GM23338 (cell line): Measurements from ENCODE around the gene PTF1A. TPM values are rescaled to one million over a fixed set of nuclear protein-coding genes. Genes with fewer than 3 reads are reported as not detected.

Experiments
- ATAC-seq: fragments of 200-7000 bp; cut with Tn5 transposase; 3 replicates; pipeline ENCODE4 v1.9.1; 2020
- DNase-seq: peaks from one replicate; pipeline ENCODE4 v3.0.0-alpha.2; 2015; ENCODE audit warnings: low spot score
- H2AFZ ChIP-seq: fragments of 200-600 bp; sonication (generic); 2 replicates; pipeline ENCODE4 v1.8.0; 2016; ENCODE audit warnings: antibody characterized with exemption, mild to moderate bottlenecking, moderate library complexity
- H3F3A ChIP-seq: fragments of 200-600 bp; sonication (generic); replicated peaks from 2 replicates; pipeline ENCODE4 v1.8.0; 2017; ENCODE audit warnings: antibody characterized with exemption, mixed run types, low read depth
- H3K27ac ChIP-seq: fragments of 200-600 bp; sonication (generic); 2 replicates; pipeline ENCODE4 v1.6.1; 2016; ENCODE audit warnings: low read depth
- H3K27me3 ChIP-seq: fragments of 200-600 bp; sonication (generic); 2 replicates; pipeline ENCODE4 v1.8.0; 2016; ENCODE audit warnings: mild to moderate bottlenecking, mixed run types, moderate library complexity; ENCODE audit not compliant: insufficient read depth
- H3K36me3 ChIP-seq: fragments of 200-600 bp; sonication (generic); 2 replicates; pipeline ENCODE4 v1.8.0; 2016; ENCODE audit warnings: mild to moderate bottlenecking; ENCODE audit not compliant: insufficient read depth
- H3K4me1 ChIP-seq: fragments of 200-600 bp; sonication (generic); 2 replicates; pipeline ENCODE4 v1.8.0; 2016; ENCODE audit warnings: mild to moderate bottlenecking, moderate library complexity; ENCODE audit not compliant: insufficient read depth
- H3K4me2 ChIP-seq: fragments of 200-600 bp; sonication (generic); 2 replicates; pipeline ENCODE4 v1.7.1; 2017; ENCODE audit warnings: mixed run types
- H3K4me3 ChIP-seq: fragments of 200-600 bp; sonication (generic); 2 replicates; pipeline ENCODE4 v1.6.1; 2016; ENCODE audit warnings: mixed run types
- H3K79me2 ChIP-seq: fragments of 200-600 bp; sonication (generic); replicated peaks from 2 replicates; pipeline ENCODE4 v1.8.0; 2017; ENCODE audit warnings: mild to moderate bottlenecking; ENCODE audit not compliant: insufficient read depth
- H3K9me2 ChIP-seq: fragments of 200-600 bp; sonication (generic); 2 replicates; pipeline ENCODE4 v1.8.0; 2017; ENCODE audit not compliant: insufficient read depth
- H4K20me1 ChIP-seq: fragments of 200-600 bp; sonication (generic); replicated peaks from 2 replicates; pipeline ENCODE4 v1.8.0; 2017; ENCODE audit warnings: mild to moderate bottlenecking; ENCODE audit not compliant: insufficient read depth
- H3K27ac Mint-ChIP-seq: 2 replicates; pipeline ENCODE4 v1.8.0; 2020; ENCODE audit warnings: inconsistent platforms, mild to moderate bottlenecking, moderate library complexity, mixed read lengths
- H3K27me3 Mint-ChIP-seq: 3 replicates; pipeline ENCODE4 v1.8.0; 2022; ENCODE audit warnings: low read depth, mild to moderate bottlenecking, moderate library complexity, mixed read lengths, inconsistent platforms; ENCODE audit not compliant: insufficient read depth, poor library complexity
- H3K36me3 Mint-ChIP-seq: 3 replicates; pipeline ENCODE4 v1.8.0; 2021; ENCODE audit warnings: low read depth, mild to moderate bottlenecking, inconsistent platforms, moderate library complexity, mixed read lengths
- H3K4me1 Mint-ChIP-seq: 3 replicates; pipeline ENCODE4 v1.8.0; 2020; ENCODE audit warnings: mild to moderate bottlenecking, inconsistent platforms, mixed read lengths
- H3K4me3 Mint-ChIP-seq: 3 replicates; pipeline ENCODE4 v1.8.0; 2021; ENCODE audit warnings: moderate library complexity, mild to moderate bottlenecking, inconsistent platforms, mixed read lengths
- H3K9me3 Mint-ChIP-seq: 3 replicates; pipeline ENCODE4 v1.8.0; 2020; ENCODE audit warnings: moderate library complexity, mild to moderate bottlenecking, inconsistent platforms, mixed read lengths
- CREB1 ChIP-seq: fragments of 250-450 bp; sonication (Bioruptor Pico); IDR thresholded peaks from 2 replicates; pipeline ENCODE4 v1.5.0; 2020; ENCODE audit warnings: low read depth, mild to moderate bottlenecking, moderate library complexity
- CTCF ChIP-seq, 2 experiments: fragments of 200-600 bp in 1 of 2; sonication (generic) in 1 of 2; conservative IDR thresholded peaks; 2 replicates each; pipeline versions ENCODE4 v1.5.1 to v1.6.1; 2016 to 2017; ENCODE audit warnings: antibody characterized with exemption in 2 of 2, low read depth in 2 of 2, mild to moderate bottlenecking in 2 of 2, moderate library complexity in 1 of 2
- EZH2 ChIP-seq: fragments of 200-600 bp; sonication (generic); IDR thresholded peaks from one replicate; pipeline ENCODE4 v1.8.0; 2017; ENCODE audit warnings: antibody characterized with exemption, mild to moderate bottlenecking, low read depth; ENCODE audit not compliant: unreplicated experiment
- EZH2phosphoT487 ChIP-seq: fragments of 200-600 bp; sonication (generic); IDR thresholded peaks from one replicate; pipeline ENCODE4 v1.8.1; 2018; ENCODE audit warnings: antibody characterized with exemption; ENCODE audit not compliant: unreplicated experiment
- JUNB ChIP-seq: IDR thresholded peaks from one replicate; pipeline ENCODE4 v1.6.1; 2016; ENCODE audit warnings: antibody characterized with exemption; ENCODE audit not compliant: unreplicated experiment
- NANOG ChIP-seq: IDR thresholded peaks from 2 replicates; pipeline ENCODE4 v1.6.1; 2016; ENCODE audit warnings: antibody characterized with exemption, borderline replicate concordance
- POLR2AphosphoS5 ChIP-seq: IDR thresholded peaks from 2 replicates; pipeline ENCODE4 v1.6.1; 2016; ENCODE audit warnings: antibody characterized with exemption, low read depth
- REST ChIP-seq: IDR thresholded peaks from one replicate; pipeline ENCODE4 v1.6.1; 2018; ENCODE audit warnings: antibody characterized with exemption; ENCODE audit not compliant: unreplicated experiment
- STAT1 ChIP-seq: IDR thresholded peaks from one replicate; pipeline ENCODE4 v1.6.1; 2016; ENCODE audit warnings: antibody characterized with exemption; ENCODE audit not compliant: unreplicated experiment
- ZNF114 ChIP-seq: fragments of 250-450 bp; sonication (Bioruptor Pico); IDR thresholded peaks from 2 replicates; pipeline ENCODE4 v1.5.0; 2020; ENCODE audit warnings: mild to moderate bottlenecking, moderate library complexity
- ZNF331 ChIP-seq: fragments of 250-450 bp; sonication (Bioruptor Pico); IDR thresholded peaks from 2 replicates; pipeline ENCODE4 v1.5.0; 2020; ENCODE audit warnings: low read depth, mild to moderate bottlenecking, moderate library complexity
- polyA plus RNA-seq: library from polyadenylated mRNA; unstranded; fragments of >200 nt; fragmentation: Nextera tagmentation; extraction: Ambion mirVana; gene quantifications from 2 replicates; pipeline ENCODE4 v1.2.1, GENCODE V29; 2016
- total RNA-seq: library from RNA; depleted of rRNA; stranded (reverse); fragments of >200 nt; shearing (Covaris generic); gene quantifications from 2 replicates; pipeline ENCODE4 v1.2.3, GENCODE V29; 2014

The PTF1A gene
- total and polyA plus RNA-seq, 2 experiments from 2014 or later: not detected

GRCh38 chr10:23202779-23203178 is 10.7 kb downstream of the PTF1A start:
- no peaks in the 10 kb centered on the region for H3K79me2 ChIP-seq
- H3K36me3 ChIP-seq: no peaks in the 10 kb centered on the region
- peaks cover 26% of the 10 kb centered on the region; the same call in 1 of the 2 replicates for H3F3A ChIP-seq
- H3K4me2 ChIP-seq: peak overlapping the region; percentile 67; the same call in 1 of the 2 replicates
- no peaks in the 10 kb centered on the region for H3K9me3 Mint-ChIP-seq
- H3K27me3 Mint-ChIP-seq: peaks cover 73% of the 10 kb centered on the region
- DNase-seq (no peak), ATAC-seq (no peak)
- peaks cover 34% of the 10 kb centered on the region for H4K20me1 ChIP-seq
- peaks cover 99% of the 10 kb centered on the region for H3K27me3 ChIP-seq
- no peak overlapping the region for H3K27ac ChIP-seq
- H2AFZ ChIP-seq: no peak overlapping the region
- H3K9me2 ChIP-seq: no peaks in the 10 kb centered on the region
- no peak overlapping the region for H3K27ac Mint-ChIP-seq
- H3K4me1 ChIP-seq: peaks cover 68% of the 10 kb centered on the region
- H3K4me1 Mint-ChIP-seq: peaks cover 36% of the 10 kb centered on the region
- no peak overlapping the region for H3K4me3 Mint-ChIP-seq
- no peaks in the 10 kb centered on the region for H3K36me3 Mint-ChIP-seq
- TF ChIP-seq EZH2phosphoT487 (peak; percentile 47), ZNF114 (CRISPR knock-in tag) (no peak)
- no peak overlapping the region for H3K4me3 ChIP-seq

- Mint-ChIP-seq H3K4me1 (peaks cover 31% of the 10 kb centered on the region), H3K9me3 (no peaks in the 10 kb centered on the region), H3K27me3 (peaks cover 65% of the 10 kb centered on the region), H3K27ac (no peak overlapping the region), H3K36me3 (no peaks in the 10 kb centered on the region), H3K4me3 (peak overlapping the region; percentile 50; the same call in 2 of the 3 replicates)
- H3K27me3 ChIP-seq: peaks cover 91% of the 10 kb centered on the region
- DNase-seq: no peak
- no peaks in the 10 kb centered on the region for H3K9me2 ChIP-seq
- no peaks in the 10 kb centered on the region for H3K79me2 ChIP-seq
- H3K4me1 ChIP-seq: peaks cover 64% of the 10 kb centered on the region
- H3K4me3 ChIP-seq: peak overlapping the region; percentile 36
- no peaks in the 10 kb centered on the region for H3K36me3 ChIP-seq
- H4K20me1 ChIP-seq: peaks cover 26% of the 10 kb centered on the region
- TF ChIP-seq JUNB (no peak), EZH2 (peak; percentile 87), EZH2phosphoT487 (peak; percentile 31)
- H3F3A ChIP-seq: peaks cover 17% of the 10 kb centered on the region; the same call in 1 of the 2 replicates
- H3K4me2 ChIP-seq: peak overlapping the region; percentile 67
- no peak overlapping the region for H2AFZ ChIP-seq
- peak; percentile 53 for ATAC-seq
- no peak overlapping the region for H3K27ac ChIP-seq
These were observed 11.5 kb downstream of the PTF1A start for GRCh38 chr10:23203369-23204325.

- Histone ChIP-seq H3K4me2 (peak overlapping the region; percentile 67; the same call in 1 of the 2 replicates), H3K4me3 (peak overlapping the region; percentile 36; the same call in 1 of the 2 replicates), H3F3A (peaks cover 16% of the 10 kb centered on the region; the same call in 1 of the 2 replicates), H3K9me2 (0 out of 2 replicates have a peak, but pooled peaks cover 2% of the 10 kb centered on the region), H3K36me3 (no peaks in the 10 kb centered on the region), H3K79me2 (no peaks in the 10 kb centered on the region), H3K27ac (no peak overlapping the region), H2AFZ (no peak overlapping the region), H4K20me1 (peaks cover 26% of the 10 kb centered on the region), H3K4me1 (peaks cover 59% of the 10 kb centered on the region), H3K27me3 (peaks cover 80% of the 10 kb centered on the region)
- H3K4me3 Mint-ChIP-seq: peak overlapping the region; percentile 24; the same call in 1 of the 3 replicates
- no peak overlapping the region for H3K27ac Mint-ChIP-seq
- peaks cover 29% of the 10 kb centered on the region for H3K4me1 Mint-ChIP-seq
- ATAC-seq (peak; percentile 80), DNase-seq (peak; percentile 67)
- H3K36me3 Mint-ChIP-seq: no peaks in the 10 kb centered on the region
- peaks cover 53% of the 10 kb centered on the region for H3K27me3 Mint-ChIP-seq
- no peaks in the 10 kb centered on the region for H3K9me3 Mint-ChIP-seq
- no peak for TF ChIP-seq ZNF114 (CRISPR knock-in tag)
- TF ChIP-seq EZH2: peak; percentile 38
- no peak for TF ChIP-seq REST
- no peak for TF ChIP-seq POLR2AphosphoS5
- no peak for TF ChIP-seq NANOG
- TF ChIP-seq CREB1 (CRISPR knock-in tag): no peak
- peak; percentile 47 to 64; a peak in 3 of 4 replicates for TF ChIP-seq CTCF (conservative IDR thresholded peaks at IDR 0.05; ENCODE audit: low read depth in 2 of 2)
- no peak for TF ChIP-seq STAT1
- TF ChIP-seq EZH2phosphoT487: no peak
- TF ChIP-seq ZNF331: no peak
These were observed 12.7 kb downstream of the PTF1A start for GRCh38 chr10:23204773-23205172.
